ENCODE results near the gene ZNF330. TPM values are rescaled to one million over a fixed set of nuclear protein-coding genes. Genes with fewer than 3 reads are reported as not detected.

ZNF330 gene
- total RNA-seq, 4 donors from 2014 or later, result 20.5 to 42.6 (median 28.5) TPM

DNA sequence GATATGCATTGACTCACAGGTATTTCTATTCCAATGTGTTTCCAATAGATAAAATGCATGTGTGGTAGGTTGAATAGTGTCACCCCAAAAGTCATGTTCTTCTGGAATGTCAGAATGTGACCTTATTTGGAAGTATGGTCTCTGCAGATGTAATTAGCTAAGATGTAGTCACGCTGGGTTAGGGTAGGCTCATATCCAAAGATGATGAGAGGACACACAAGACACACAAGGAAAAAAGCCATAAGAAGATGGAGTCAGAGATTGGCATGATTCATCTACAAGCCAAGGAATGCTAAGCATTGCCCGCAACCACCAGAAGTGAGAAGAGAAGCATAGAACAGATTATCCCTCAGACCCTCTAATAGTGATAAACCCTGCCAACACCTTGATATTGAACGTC, 17.5 kb downstream of the ZNF330 start:
- WGBS, 2 donors, result 64 to 87% methylated on average over 3 of the region's 3 CpGs
- H3K27me3 ChIP-seq, result no peaks in the 10 kb centered on the region
- peaks cover 0 to 25% (median 0%) of the 10 kb centered on the region in 3 donors for H3K36me3 ChIP-seq
- TF ChIP-seq POLR2A (IDR thresholded peaks at IDR 0.05) (no peak), EP300 (IDR thresholded peaks at IDR 0.05) (no peak)
- TF ChIP-seq, protein P1, sequence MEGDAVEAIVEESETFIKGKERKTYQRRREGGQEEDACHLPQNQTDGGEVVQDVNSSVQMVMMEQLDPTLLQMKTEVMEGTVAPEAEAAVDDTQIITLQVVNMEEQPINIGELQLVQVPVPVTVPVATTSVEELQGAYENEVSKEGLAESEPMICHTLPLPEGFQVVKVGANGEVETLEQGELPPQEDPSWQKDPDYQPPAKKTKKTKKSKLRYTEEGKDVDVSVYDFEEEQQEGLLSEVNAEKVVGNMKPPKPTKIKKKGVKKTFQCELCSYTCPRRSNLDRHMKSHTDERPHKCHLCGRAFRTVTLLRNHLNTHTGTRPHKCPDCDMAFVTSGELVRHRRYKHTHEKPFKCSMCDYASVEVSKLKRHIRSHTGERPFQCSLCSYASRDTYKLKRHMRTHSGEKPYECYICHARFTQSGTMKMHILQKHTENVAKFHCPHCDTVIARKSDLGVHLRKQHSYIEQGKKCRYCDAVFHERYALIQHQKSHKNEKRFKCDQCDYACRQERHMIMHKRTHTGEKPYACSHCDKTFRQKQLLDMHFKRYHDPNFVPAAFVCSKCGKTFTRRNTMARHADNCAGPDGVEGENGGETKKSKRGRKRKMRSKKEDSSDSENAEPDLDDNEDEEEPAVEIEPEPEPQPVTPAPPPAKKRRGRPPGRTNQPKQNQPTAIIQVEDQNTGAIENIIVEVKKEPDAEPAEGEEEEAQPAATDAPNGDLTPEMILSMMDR (IDR thresholded peaks at IDR 0.05), result no peak
- H3K27ac ChIP-seq, result no peak overlapping the region
- H3K4me1 ChIP-seq, result no peaks in the 10 kb centered on the region
- H3K9me3 ChIP-seq, result no peaks in the 10 kb centered on the region
- H3K4me3 ChIP-seq, result no peak overlapping the region
- no peak for DNase-seq (ENCODE audit: low spot score in 2 of 2)

DNA sequence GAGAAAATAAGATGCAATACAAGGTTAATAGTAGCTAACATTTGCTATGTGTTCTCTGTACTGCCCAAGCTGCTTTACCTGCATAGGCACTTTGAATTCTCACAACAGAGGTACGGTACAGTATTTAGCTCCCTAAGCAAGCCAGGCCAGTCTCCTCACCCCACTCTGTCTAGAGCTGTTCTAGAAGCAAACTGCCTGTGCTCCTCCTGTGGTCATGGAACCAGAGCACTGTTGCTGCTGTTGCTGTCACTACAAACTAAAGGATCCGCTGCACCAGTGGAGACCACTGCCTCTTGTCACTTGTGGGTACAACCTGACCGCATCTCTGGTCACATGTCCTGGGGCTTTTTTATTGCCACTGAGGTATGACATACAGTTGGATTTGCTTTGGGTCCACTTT, 19.6 kb downstream of the ZNF330 start:
- no peaks in the 10 kb centered on the region for H3K27me3 ChIP-seq
- peaks cover 0 to 4% (median 0%) of the 10 kb centered on the region in 3 donors for H3K36me3 ChIP-seq
- TF ChIP-seq POLR2A (IDR thresholded peaks at IDR 0.05) (no peak), EP300 (IDR thresholded peaks at IDR 0.05) (no peak)
- TF ChIP-seq, protein P1 (IDR thresholded peaks at IDR 0.05), result no peak
- 70 to 88% methylated on average over 3 of the region's 3 CpGs for WGBS, 2 donors
- H3K4me3 ChIP-seq, result no peak overlapping the region
- DNase-seq (ENCODE audit: low spot score in 2 of 2), result no peak
- no peaks in the 10 kb centered on the region for H3K4me1 ChIP-seq
- H3K27ac ChIP-seq, result no peak overlapping the region
- no peaks in the 10 kb centered on the region for H3K9me3 ChIP-seq

DNA sequence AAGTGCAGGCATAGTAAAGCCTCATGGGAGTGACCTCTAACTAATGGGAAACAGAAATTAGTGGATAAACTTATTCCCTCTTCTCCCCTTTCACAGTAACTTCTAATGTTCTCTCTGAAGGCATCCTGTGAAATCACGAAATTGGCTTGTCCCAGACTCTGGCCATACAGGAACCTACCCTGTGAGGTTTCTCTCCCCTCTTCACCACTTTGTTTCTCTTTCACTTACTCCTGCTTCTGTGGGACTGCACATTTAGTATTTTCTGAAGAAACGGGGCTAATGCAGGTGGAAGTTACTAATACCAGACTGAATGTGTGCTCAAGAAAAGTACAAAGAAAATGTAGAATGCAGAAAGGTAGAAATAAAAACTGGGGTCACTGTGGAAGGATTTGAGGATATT, 20.0 kb downstream of the ZNF330 start:
- Histone ChIP-seq H3K4me3 (no peak overlapping the region), H3K4me1 (no peaks in the 10 kb centered on the region), H3K27ac (no peak overlapping the region), H3K27me3 (no peaks in the 10 kb centered on the region), H3K9me3 (no peaks in the 10 kb centered on the region), H3K36me3 (no peaks in the 10 kb centered on the region)
- TF ChIP-seq, protein P1 (IDR thresholded peaks at IDR 0.05), result no peak
- no peak for TF ChIP-seq POLR2A (IDR thresholded peaks at IDR 0.05)
- TF ChIP-seq EP300 (IDR thresholded peaks at IDR 0.05), result no peak
- WGBS, 2 donors, result 70 to 76% methylated on average over 2 of the region's 2 CpGs
- no peak for DNase-seq (ENCODE audit: low spot score in 2 of 2)

DNA sequence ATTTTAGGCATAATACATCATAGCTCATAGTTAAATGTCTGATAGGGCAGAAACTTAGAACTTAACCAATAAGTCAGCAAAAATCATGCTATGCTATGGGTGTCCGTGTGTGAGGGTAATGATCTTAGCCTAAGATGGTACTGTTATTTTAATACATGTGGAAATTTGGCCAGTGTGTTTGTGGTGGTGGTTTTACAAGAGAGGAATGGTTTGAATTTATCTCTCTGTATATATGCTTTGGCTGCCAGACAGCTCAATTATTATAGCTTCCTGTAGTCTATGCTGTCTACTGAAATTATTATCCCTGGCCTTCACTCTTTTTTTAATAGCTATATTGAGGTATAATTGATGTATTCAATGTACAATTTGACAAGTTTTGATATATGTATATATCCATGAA, 21.3 kb downstream of the ZNF330 start:
- Histone ChIP-seq H3K4me1 (no peaks in the 10 kb centered on the region), H3K27me3 (no peaks in the 10 kb centered on the region), H3K27ac (no peak overlapping the region), H3K4me3 (no peak overlapping the region), H3K36me3 (no peaks in the 10 kb centered on the region), H3K9me3 (no peaks in the 10 kb centered on the region)
- no peak for DNase-seq (ENCODE audit: low spot score in 2 of 2)
- TF ChIP-seq EP300 (IDR thresholded peaks at IDR 0.05), result no peak
- TF ChIP-seq POLR2A (IDR thresholded peaks at IDR 0.05), result no peak
- TF ChIP-seq, protein P1 (IDR thresholded peaks at IDR 0.05), result no peak
- WGBS, 2 donors, result 51 to 69% methylated on average over 1 of the region's 1 CpG

DNA sequence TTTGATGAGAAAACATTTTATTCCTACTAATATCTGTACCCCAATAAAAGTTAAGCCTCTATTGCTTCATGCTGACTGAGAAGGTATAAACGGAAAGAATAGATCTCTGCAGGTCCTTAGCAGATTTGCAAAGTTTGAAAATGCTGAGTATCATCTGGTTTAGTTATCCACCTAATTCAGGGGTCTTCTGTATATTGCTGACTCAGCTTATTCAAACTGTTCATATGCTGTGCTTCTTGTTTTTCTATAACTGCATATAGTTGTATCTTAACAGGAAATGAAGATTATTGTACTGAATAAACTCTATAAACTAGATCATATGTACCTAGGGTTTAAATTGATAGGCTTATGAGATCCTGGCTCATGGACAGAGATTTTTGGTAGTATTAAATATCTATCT, 23.7 kb downstream of the ZNF330 start:
- Histone ChIP-seq H3K9me3 (no peaks in the 10 kb centered on the region), H3K27ac (no peak overlapping the region), H3K27me3 (no peaks in the 10 kb centered on the region), H3K4me3 (no peak overlapping the region), H3K36me3 (no peaks in the 10 kb centered on the region), H3K4me1 (no peaks in the 10 kb centered on the region)
- WGBS, 2 donors, result 90 to 93% methylated on average over 1 of the region's 1 CpG
- TF ChIP-seq POLR2A (IDR thresholded peaks at IDR 0.05) (no peak), EP300 (IDR thresholded peaks at IDR 0.05) (no peak)
- TF ChIP-seq, protein P1 (IDR thresholded peaks at IDR 0.05), result no peak
- no peak for DNase-seq (ENCODE audit: low spot score in 2 of 2)
